SH-SY5Y (cell line): ENCODE measurements around the gene GREB1L.

Experiments
- GATA2 ChIP-seq: IDR thresholded peaks from 2 replicates; pipeline ENCODE4 v1.6.1; 2011; ENCODE audit warnings: mild to moderate bottlenecking, low read depth, low read length
- GATA3 ChIP-seq: IDR thresholded peaks from 2 replicates; pipeline ENCODE4 v1.6.1; 2011; ENCODE audit warnings: low read depth, mild to moderate bottlenecking, low read length, moderate library complexity

- TF ChIP-seq GATA2 (no peak), GATA3 (no peak)
Measured at GRCh38 chr18:21205695-21206094, 36.3 kb upstream of the GREB1L start.
